ENCODE data around the gene PHLPP1.

PHLPP1 gene

GRCh38 chr18:62754026-62754425, 38.7 kb downstream of the PHLPP1 start:
- Histone ChIP-seq H2AK5ac (ENCODE audit: low read depth, low read length) (no peak overlapping the region), H4K8ac (ENCODE audit: low read depth, low read length) (no peak overlapping the region), H3K27me3 (ENCODE audit: control insufficient read depth in 3 of 3, insufficient read depth in 3 of 3, low read depth in 1 of 3, low read length in 3 of 3) (no peaks in the 10 kb centered on the region), H2BK120ac (ENCODE audit: low read depth, low read length) (no peak overlapping the region), H2BK5ac (ENCODE audit: low read length) (no peak overlapping the region), H3K36me3 (replicated peaks in 1 of 2; ENCODE audit: control insufficient read depth in 2 of 2, insufficient read depth in 2 of 2, low read length in 2 of 2) (no peaks in the 10 kb centered on the region), H3K4me1 (ENCODE audit: control insufficient read depth in 2 of 2, insufficient read depth in 1 of 2, low read depth in 1 of 2, low read length in 2 of 2) (peaks cover 22 to 47% of the 10 kb centered on the region in 2 donors), H3K23ac (ENCODE audit: low read depth, low read length, poor library complexity) (no peak overlapping the region), H3K4ac (ENCODE audit: low read length) (no peak overlapping the region), H3K4me2 (ENCODE audit: insufficient read depth, low read length, poor library complexity, severe bottlenecking) (no peak overlapping the region), H2BK15ac (ENCODE audit: low read length) (no peak overlapping the region), H3K27ac (replicated peaks; ENCODE audit: low read length) (peak overlapping the region; percentile 8), H3K18ac (ENCODE audit: low read length) (peak overlapping the region; percentile 31), H3K9ac (ENCODE audit: low read depth, low read length, poor library complexity) (no peak overlapping the region), H3K4me3 (ENCODE audit: low read length in 2 of 2) (no peak overlapping the region), H3K14ac (ENCODE audit: low read length) (no peak overlapping the region), H2BK12ac (ENCODE audit: low read length) (no peak overlapping the region), H2AFZ (ENCODE audit: low read length) (no peak overlapping the region), H4K91ac (ENCODE audit: low read depth, low read length, poor library complexity) (no peak overlapping the region), H3K79me1 (ENCODE audit: low read depth, low read length) (no peaks in the 10 kb centered on the region), H3K9me3 (replicated peaks in 1 of 2; ENCODE audit: control insufficient read depth in 2 of 2, insufficient read depth in 1 of 2, low read depth in 1 of 2, low read length in 2 of 2) (peaks cover 0 to 7% of the 10 kb centered on the region in 2 donors)
- no peak for DNase-seq (ENCODE audit: low spot score)

GRCh38 chr18:62755454-62755853, 40.1 kb downstream of the PHLPP1 start:
- WGBS, 2 donors (ENCODE audit: extremely low coverage in 2 of 2, insufficient read length in 2 of 2, insufficient replicate concordance in 1 of 2), result no CpG with 5 or more reads among the region's 1 CpG
- Histone ChIP-seq H3K23ac (ENCODE audit: low read depth, low read length, poor library complexity) (no peak overlapping the region), H3K27ac (replicated peaks; ENCODE audit: low read length) (no peak overlapping the region), H3K18ac (ENCODE audit: low read length) (no peak overlapping the region), H3K27me3 (ENCODE audit: control insufficient read depth in 3 of 3, insufficient read depth in 3 of 3, low read depth in 1 of 3, low read length in 3 of 3) (no peaks in the 10 kb centered on the region), H3K9me3 (replicated peaks in 1 of 2; ENCODE audit: control insufficient read depth in 2 of 2, insufficient read depth in 1 of 2, low read depth in 1 of 2, low read length in 2 of 2) (peaks cover 0 to 7% of the 10 kb centered on the region in 2 donors), H3K4ac (ENCODE audit: low read length) (no peak overlapping the region), H2BK5ac (ENCODE audit: low read length) (no peak overlapping the region), H2BK15ac (ENCODE audit: low read length) (no peak overlapping the region), H2AFZ (ENCODE audit: low read length) (no peak overlapping the region), H3K14ac (ENCODE audit: low read length) (no peak overlapping the region), H2BK12ac (ENCODE audit: low read length) (no peak overlapping the region), H4K8ac (ENCODE audit: low read depth, low read length) (no peak overlapping the region), H2AK5ac (ENCODE audit: low read depth, low read length) (no peak overlapping the region), H3K4me2 (ENCODE audit: insufficient read depth, low read length, poor library complexity, severe bottlenecking) (no peak overlapping the region), H3K9ac (ENCODE audit: low read depth, low read length, poor library complexity) (no peak overlapping the region), H3K4me1 (ENCODE audit: control insufficient read depth in 2 of 2, insufficient read depth in 1 of 2, low read depth in 1 of 2, low read length in 2 of 2) (peaks cover 22 to 39% of the 10 kb centered on the region in 2 donors), H3K4me3 (ENCODE audit: low read length in 2 of 2) (no peak overlapping the region), H3K79me1 (ENCODE audit: low read depth, low read length) (no peaks in the 10 kb centered on the region), H3K36me3 (replicated peaks in 1 of 2; ENCODE audit: control insufficient read depth in 2 of 2, insufficient read depth in 2 of 2, low read length in 2 of 2) (no peaks in the 10 kb centered on the region), H2BK120ac (ENCODE audit: low read depth, low read length) (no peak overlapping the region), H4K91ac (ENCODE audit: low read depth, low read length, poor library complexity) (no peak overlapping the region)
- no peak for DNase-seq (ENCODE audit: low spot score)

DNA sequence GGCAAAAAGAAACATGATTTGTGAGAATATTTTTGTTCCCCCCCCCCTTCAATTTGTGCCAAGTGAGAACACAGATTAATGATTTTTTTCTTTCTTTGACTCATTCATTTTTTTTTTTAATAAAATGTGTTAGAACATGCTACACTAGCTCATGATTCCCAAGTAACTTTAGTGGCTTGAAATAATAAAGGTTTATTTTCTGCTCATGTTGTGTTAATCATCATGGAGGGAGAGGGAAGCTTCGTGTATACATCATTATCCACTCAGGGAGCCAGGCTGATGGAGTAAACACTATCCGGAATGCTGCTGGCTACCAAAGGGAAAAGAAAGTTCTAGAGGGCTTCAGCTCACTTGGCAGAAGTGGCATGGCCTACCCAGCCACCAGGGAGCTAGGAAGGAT, 40.6 kb downstream of the PHLPP1 start:
- Histone ChIP-seq H3K4me3 (ENCODE audit: low read length in 2 of 2) (no peak overlapping the region), H4K8ac (ENCODE audit: low read depth, low read length) (no peak overlapping the region), H3K18ac (ENCODE audit: low read length) (no peak overlapping the region), H2BK120ac (ENCODE audit: low read depth, low read length) (no peak overlapping the region), H3K4me1 (ENCODE audit: control insufficient read depth in 2 of 2, insufficient read depth in 1 of 2, low read depth in 1 of 2, low read length in 2 of 2) (peaks cover 20 to 35% of the 10 kb centered on the region in 2 donors), H2AFZ (ENCODE audit: low read length) (no peak overlapping the region), H2BK5ac (ENCODE audit: low read length) (no peak overlapping the region), H3K23ac (ENCODE audit: low read depth, low read length, poor library complexity) (no peak overlapping the region), H3K9me3 (replicated peaks in 1 of 2; ENCODE audit: control insufficient read depth in 2 of 2, insufficient read depth in 1 of 2, low read depth in 1 of 2, low read length in 2 of 2) (peaks cover 0 to 7% of the 10 kb centered on the region in 2 donors), H3K27ac (replicated peaks; ENCODE audit: low read length) (no peak overlapping the region), H3K79me1 (ENCODE audit: low read depth, low read length) (no peaks in the 10 kb centered on the region), H3K27me3 (ENCODE audit: control insufficient read depth in 3 of 3, insufficient read depth in 3 of 3, low read depth in 1 of 3, low read length in 3 of 3) (no peaks in the 10 kb centered on the region), H3K14ac (ENCODE audit: low read length) (no peak overlapping the region), H3K9ac (ENCODE audit: low read depth, low read length, poor library complexity) (no peak overlapping the region), H3K4ac (ENCODE audit: low read length) (no peak overlapping the region), H3K36me3 (replicated peaks in 1 of 2; ENCODE audit: control insufficient read depth in 2 of 2, insufficient read depth in 2 of 2, low read length in 2 of 2) (no peaks in the 10 kb centered on the region), H2AK5ac (ENCODE audit: low read depth, low read length) (no peak overlapping the region), H3K4me2 (ENCODE audit: insufficient read depth, low read length, poor library complexity, severe bottlenecking) (no peak overlapping the region), H4K91ac (ENCODE audit: low read depth, low read length, poor library complexity) (no peak overlapping the region), H2BK15ac (ENCODE audit: low read length) (no peak overlapping the region), H2BK12ac (ENCODE audit: low read length) (no peak overlapping the region)
- DNase-seq (ENCODE audit: low spot score), result no peak
- WGBS, 2 donors (ENCODE audit: extremely low coverage in 2 of 2, insufficient read length in 2 of 2, insufficient replicate concordance in 1 of 2), result no CpG with 5 or more reads among the region's 2 CpGs

DNA sequence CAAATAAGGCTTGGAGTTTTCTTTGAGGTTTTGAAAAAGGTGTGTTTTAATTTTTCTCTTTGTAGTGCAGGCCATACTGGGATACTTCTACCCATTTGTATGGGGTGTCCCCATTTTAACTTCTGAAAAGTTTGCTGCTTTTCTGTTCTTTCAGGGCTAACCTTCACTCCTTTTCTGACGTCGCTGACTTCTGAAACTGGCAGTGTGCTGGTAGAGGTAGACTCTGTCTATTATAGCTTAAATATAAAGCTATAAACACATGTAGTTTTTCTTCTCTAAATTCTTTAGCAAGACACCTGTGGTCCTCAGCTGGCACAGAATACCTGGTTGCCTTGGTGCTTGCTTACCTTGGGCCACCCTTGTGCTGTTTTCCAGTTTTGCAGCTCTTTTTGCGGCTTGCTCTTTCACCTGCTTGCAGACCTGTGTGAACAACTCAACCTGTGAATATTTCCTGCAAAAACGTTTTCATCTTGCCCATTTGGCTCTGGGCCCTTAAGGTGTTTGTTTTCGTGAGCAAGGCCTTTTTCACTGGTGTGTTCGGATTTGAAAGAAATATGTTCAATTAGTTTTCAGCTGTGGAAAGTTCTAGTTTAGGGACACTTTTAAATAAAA, 42.2 kb downstream of the PHLPP1 start:
- Histone ChIP-seq H3K79me1 (ENCODE audit: low read depth, low read length) (no peaks in the 10 kb centered on the region), H3K4me3 (ENCODE audit: low read length in 2 of 2) (no peak overlapping the region), H2BK12ac (ENCODE audit: low read length) (no peak overlapping the region), H3K9ac (ENCODE audit: low read depth, low read length, poor library complexity) (no peak overlapping the region), H2BK120ac (ENCODE audit: low read depth, low read length) (no peak overlapping the region), H2BK15ac (ENCODE audit: low read length) (no peak overlapping the region), H3K36me3 (replicated peaks in 1 of 2; ENCODE audit: control insufficient read depth in 2 of 2, insufficient read depth in 2 of 2, low read length in 2 of 2) (no peaks in the 10 kb centered on the region), H4K91ac (ENCODE audit: low read depth, low read length, poor library complexity) (no peak overlapping the region), H3K27ac (replicated peaks; ENCODE audit: low read length) (no peak overlapping the region), H3K4me2 (ENCODE audit: insufficient read depth, low read length, poor library complexity, severe bottlenecking) (no peak overlapping the region), H3K27me3 (ENCODE audit: control insufficient read depth in 3 of 3, insufficient read depth in 3 of 3, low read depth in 1 of 3, low read length in 3 of 3) (no peaks in the 10 kb centered on the region), H3K9me3 (replicated peaks in 1 of 2; ENCODE audit: control insufficient read depth in 2 of 2, insufficient read depth in 1 of 2, low read depth in 1 of 2, low read length in 2 of 2) (peaks cover 0 to 7% of the 10 kb centered on the region in 2 donors), H2BK5ac (ENCODE audit: low read length) (no peak overlapping the region), H3K4ac (ENCODE audit: low read length) (no peak overlapping the region), H2AK5ac (ENCODE audit: low read depth, low read length) (no peak overlapping the region), H2AFZ (ENCODE audit: low read length) (no peak overlapping the region), H4K8ac (ENCODE audit: low read depth, low read length) (no peak overlapping the region), H3K18ac (ENCODE audit: low read length) (no peak overlapping the region), H3K4me1 (ENCODE audit: control insufficient read depth in 2 of 2, insufficient read depth in 1 of 2, low read depth in 1 of 2, low read length in 2 of 2) (peaks cover 18 to 24% of the 10 kb centered on the region in 2 donors), H3K23ac (ENCODE audit: low read depth, low read length, poor library complexity) (no peak overlapping the region), H3K14ac (ENCODE audit: low read length) (no peak overlapping the region)
- WGBS, 2 donors (ENCODE audit: extremely low coverage in 2 of 2, insufficient read length in 2 of 2, insufficient replicate concordance in 1 of 2), result no CpG with 5 or more reads among the region's 6 CpGs
- no peak for DNase-seq (ENCODE audit: low spot score)

Measured in neuronal stem cell (in vitro differentiated cells).